HL-60 (cell line): Measurements from ENCODE around the gene SOST.

Experiments
- DNase-seq, 2 experiments: peaks; one replicate each; pipeline ENCODE4 v3.0.0-alpha.2; 2010 to 2020; ENCODE audit warnings: low read depth in 1 of 2, low spot score in 1 of 2
- H3K27ac ChIP-seq: fragments of 250-450 bp; sonication (Bioruptor Pico); replicated peaks from 2 replicates; pipeline ENCODE4 v1.5.1; 2020; ENCODE audit warnings: mild to moderate bottlenecking, moderate library complexity
- H3K27me3 ChIP-seq: fragments of 250-450 bp; sonication (Bioruptor Pico); 2 replicates; pipeline ENCODE4 v1.5.1; 2021; ENCODE audit warnings: mild to moderate bottlenecking, moderate library complexity; ENCODE audit not compliant: insufficient read depth, poor library complexity, severe bottlenecking
- H3K4me3 ChIP-seq: replicated peaks from 2 replicates; pipeline ENCODE4 v1.5.1; 2011; ENCODE audit warnings: mild to moderate bottlenecking, control low read depth, low read length; ENCODE audit not compliant: insufficient read depth
- CTCF ChIP-seq: IDR thresholded peaks from one replicate; pipeline ENCODE4 v1.5.1; 2011; ENCODE audit warnings: low read length, control low read depth, inconsistent platforms; ENCODE audit not compliant: insufficient read depth
- GABPA ChIP-seq: IDR thresholded peaks from 2 replicates; pipeline ENCODE4 v1.6.1; 2012; ENCODE audit warnings: low read depth
- POLR2AphosphoS5 ChIP-seq: IDR thresholded peaks from 2 replicates; pipeline ENCODE4 v1.6.1; 2012; ENCODE audit warnings: low read depth
- REST ChIP-seq: IDR thresholded peaks from 2 replicates; pipeline ENCODE4 v1.6.1; 2012; ENCODE audit warnings: low read depth; ENCODE audit not compliant: insufficient replicate concordance
- SPI1 ChIP-seq: IDR thresholded peaks from 2 replicates; pipeline ENCODE4 v1.6.1; 2012; ENCODE audit warnings: low read depth, mild to moderate bottlenecking, borderline replicate concordance

The SOST gene

DNA sequence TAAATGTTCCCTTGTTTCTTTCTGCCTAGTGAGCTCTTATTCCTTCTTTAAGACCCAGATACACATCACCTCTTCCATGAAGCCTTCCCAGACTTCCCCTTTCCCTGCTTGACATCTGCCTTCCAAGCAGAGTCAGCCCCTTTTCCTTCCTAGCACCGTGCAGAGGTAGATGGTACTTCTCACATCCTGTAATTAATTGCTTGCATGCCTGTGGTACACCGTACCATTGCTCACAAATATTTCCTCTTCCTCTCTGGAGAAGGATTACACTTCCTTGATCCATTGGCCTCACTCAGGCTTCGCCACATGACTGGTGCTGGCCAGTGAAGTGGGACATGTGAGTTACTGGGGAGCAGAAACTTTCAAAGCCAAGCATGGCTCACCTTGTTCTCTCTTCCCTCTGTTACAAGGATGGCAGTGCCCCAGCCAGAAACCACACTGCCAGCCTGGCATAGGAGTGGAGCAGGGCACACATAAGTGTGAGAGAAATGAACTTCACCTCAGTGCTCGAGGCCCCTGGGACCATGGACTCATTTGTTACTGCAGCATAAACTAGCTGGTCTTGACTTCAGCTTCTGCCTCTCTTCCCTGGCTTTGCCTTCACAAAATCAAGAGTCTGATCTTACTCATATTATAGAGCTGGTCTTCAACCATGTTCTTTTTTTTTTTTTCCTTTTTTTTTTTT is 44.0 kb downstream of the SOST start:
- DNase-seq = peak in 1 of 2 experiments; percentile 6
- TF ChIP-seq POLR2AphosphoS5 = no peak
- no peak for TF ChIP-seq REST
- no peak for TF ChIP-seq CTCF
- TF ChIP-seq GABPA = no peak
- no peak overlapping the region for H3K27ac ChIP-seq
- H3K4me3 ChIP-seq = no peak overlapping the region
- H3K27me3 ChIP-seq = peaks cover 14% of the 10 kb centered on the region

DNA sequence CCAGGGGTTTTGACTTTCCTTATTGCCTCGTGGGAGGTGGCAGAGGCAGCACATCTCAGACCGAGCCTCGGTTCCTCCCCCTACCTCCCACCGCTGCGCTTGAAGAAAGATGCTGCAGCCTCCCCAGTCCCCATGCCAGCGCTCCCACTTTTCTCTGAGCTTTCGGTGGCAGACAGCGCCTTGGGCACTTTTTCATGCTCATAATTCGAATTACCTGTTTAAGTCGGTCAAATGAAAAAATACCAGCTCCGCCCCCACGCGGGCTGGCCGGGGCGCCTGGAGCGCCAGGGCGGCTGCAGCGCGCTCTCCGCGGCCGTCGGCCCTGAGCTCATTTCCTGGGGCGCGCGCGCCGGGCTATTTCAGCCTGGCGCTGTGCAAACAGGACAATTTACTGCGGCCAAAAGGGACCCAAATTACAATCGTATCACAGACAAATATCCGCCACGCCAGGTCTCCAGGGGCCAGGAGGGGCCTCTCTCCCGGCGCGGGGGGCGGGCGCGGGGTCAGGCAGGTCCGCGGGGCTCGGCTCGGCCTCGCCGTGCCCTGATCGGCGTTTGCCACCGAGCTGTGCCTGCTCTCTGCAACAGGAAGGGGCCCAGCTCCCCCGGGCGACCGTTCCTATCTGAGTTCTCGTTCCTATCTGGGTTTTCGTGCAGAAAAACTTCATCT is 45.0 kb downstream of the SOST start:
- peak overlapping the region; percentile 32 for H3K4me3 ChIP-seq
- no peak for TF ChIP-seq POLR2AphosphoS5
- TF ChIP-seq GABPA = peak; percentile 60; the same call in 1 of the 2 replicates
- peaks cover 14% of the 10 kb centered on the region for H3K27me3 ChIP-seq
- peak in 1 of 2 experiments; percentile 31 for DNase-seq
- H3K27ac ChIP-seq = no peak overlapping the region

DNA sequence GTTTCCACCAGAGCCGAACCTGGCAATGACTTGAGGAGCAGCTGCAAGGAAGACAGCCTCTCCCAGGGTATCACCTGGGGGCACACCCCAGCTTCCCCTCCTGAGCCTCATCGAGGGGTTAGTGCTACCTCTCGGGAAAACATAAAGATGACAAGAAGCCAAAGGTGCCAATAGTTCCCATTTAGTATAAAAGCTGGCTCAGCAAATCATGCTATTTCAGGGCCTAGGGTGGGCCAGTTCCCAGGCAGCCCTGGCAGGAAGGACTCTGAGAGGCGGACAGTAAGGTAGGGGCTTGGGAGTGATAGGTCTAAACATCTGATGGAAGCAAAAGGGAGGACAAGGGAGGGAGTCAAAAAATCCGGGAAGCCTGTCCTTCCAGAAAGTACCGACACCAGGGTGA is 46.2 kb downstream of the SOST start:
- Histone ChIP-seq H3K4me3 (no peak overlapping the region), H3K27ac (no peak overlapping the region), H3K27me3 (peaks cover 11% of the 10 kb centered on the region)
- no peak for TF ChIP-seq SPI1
- no peak for TF ChIP-seq REST
- TF ChIP-seq GABPA = no peak
- TF ChIP-seq POLR2AphosphoS5 = no peak
- TF ChIP-seq CTCF = no peak
- DNase-seq = no peak

GRCh38 chr17:43710101-43710500 is 48.5 kb downstream of the SOST start:
- TF ChIP-seq CTCF (no peak), GABPA (no peak)

More at GRCh38 chr17:43710101-43710500, 48.5 kb downstream of the SOST start:
- no peak overlapping the region for H3K27ac ChIP-seq
- peaks cover 20% of the 10 kb centered on the region for H3K27me3 ChIP-seq
- H3K4me3 ChIP-seq = no peak overlapping the region
- no peak for DNase-seq
